ENCODE results near the gene ST13. TPM values are rescaled to one million over a fixed set of nuclear protein-coding genes. Genes with fewer than 3 reads are reported as not detected.
A peak's percentile ranks its signal among the peaks of the same experiment; 100 is the strongest.

The ST13 gene
- total and polyA plus RNA-seq, 9 of the 15 experiments (the other 6 are each of a cell fraction or from before 2014, with no cell fraction given): 53.6 to 311 (median 195) TPM

DNA sequence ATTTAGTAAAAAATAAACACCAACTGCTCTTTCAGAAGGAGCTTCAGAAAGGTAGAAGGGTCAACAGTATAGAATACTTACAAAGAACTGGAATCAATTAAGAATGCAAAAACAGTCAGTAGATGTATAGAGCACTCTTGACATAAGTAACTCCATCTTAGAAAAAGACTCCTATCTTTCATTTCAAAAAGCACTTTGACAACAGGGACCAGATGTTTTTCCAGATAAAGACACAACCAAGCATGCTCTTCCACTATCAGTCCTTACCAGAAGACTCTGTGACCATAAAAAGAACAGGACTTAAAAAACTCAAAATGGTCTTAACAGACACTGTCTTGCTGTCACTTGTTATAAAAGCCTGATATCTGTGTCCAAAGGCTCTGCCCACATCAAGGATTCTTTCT is 42.5 kb downstream of the ST13 start (continued):
- TF ChIP-seq ZNF212 (CRISPR knock-in tag; IDR thresholded peaks at IDR 0.05) (peak; percentile 97), POLR3G (IDR thresholded peaks at IDR 0.05; ENCODE audit: extremely low read depth, insufficient read length, insufficient replicate concordance) (no peak), HEY1 (CRISPR knock-in tag; IDR thresholded peaks at IDR 0.05; ENCODE audit: borderline replicate concordance) (peak; percentile 98), ZC3H4 (CRISPR knock-in tag; IDR thresholded peaks at IDR 0.05; ENCODE audit: borderline replicate concordance) (no peak), JUND (IDR thresholded peaks at IDR 0.05; ENCODE audit: borderline replicate concordance, low read depth, low read length) (peak; percentile 41; the same call in 1 of the 2 replicates), JUND (tag; IDR thresholded peaks at IDR 0.05; ENCODE audit: borderline replicate concordance, low read depth, low read length) (peak; percentile 99), MCM5 (IDR thresholded peaks at IDR 0.05; ENCODE audit: low read depth) (no peak), HDAC3 (IDR thresholded peaks at IDR 0.05; ENCODE audit: borderline replicate concordance, partially characterized antibody) (peak; percentile 84), ZNF707 (CRISPR knock-in tag; conservative IDR thresholded peaks at IDR 0.05) (peak; percentile 96), RBBP5 (IDR thresholded peaks at IDR 0.05; ENCODE audit: borderline replicate concordance, insufficient read depth, low read length, poor library complexity, severe bottlenecking) (no peak), TCF7L2 (IDR thresholded peaks at IDR 0.05; ENCODE audit: low read depth, low read length) (no peak), RBM22 (IDR thresholded peaks at IDR 0.05; ENCODE audit: low read depth, low read length, poor library complexity, severe bottlenecking) (no peak), TAF1 (IDR thresholded peaks at IDR 0.05; ENCODE audit: control insufficient read depth, extremely low read depth, insufficient read depth, low read length, severe bottlenecking) (no peak), ZNF354B (CRISPR knock-in tag; IDR thresholded peaks at IDR 0.05) (peak; percentile 99), ARHGAP35 (IDR thresholded peaks at IDR 0.05; ENCODE audit: partially characterized antibody) (no peak), RCOR1 (IDR thresholded peaks at IDR 0.05; ENCODE audit: borderline replicate concordance in 1 of 2, low read depth in 2 of 2, low read length in 2 of 2) (peak in 1 of 2 experiments; percentile 74; a peak in 2 of 4 replicates)
- TF ChIP-seq, protein P1, sequence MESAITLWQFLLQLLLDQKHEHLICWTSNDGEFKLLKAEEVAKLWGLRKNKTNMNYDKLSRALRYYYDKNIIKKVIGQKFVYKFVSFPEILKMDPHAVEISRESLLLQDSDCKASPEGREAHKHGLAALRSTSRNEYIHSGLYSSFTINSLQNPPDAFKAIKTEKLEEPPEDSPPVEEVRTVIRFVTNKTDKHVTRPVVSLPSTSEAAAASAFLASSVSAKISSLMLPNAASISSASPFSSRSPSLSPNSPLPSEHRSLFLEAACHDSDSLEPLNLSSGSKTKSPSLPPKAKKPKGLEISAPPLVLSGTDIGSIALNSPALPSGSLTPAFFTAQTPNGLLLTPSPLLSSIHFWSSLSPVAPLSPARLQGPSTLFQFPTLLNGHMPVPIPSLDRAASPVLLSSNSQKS (CRISPR knock-in tag; IDR thresholded peaks at IDR 0.05): peak; percentile 98
- TF ChIP-seq, protein P2, sequence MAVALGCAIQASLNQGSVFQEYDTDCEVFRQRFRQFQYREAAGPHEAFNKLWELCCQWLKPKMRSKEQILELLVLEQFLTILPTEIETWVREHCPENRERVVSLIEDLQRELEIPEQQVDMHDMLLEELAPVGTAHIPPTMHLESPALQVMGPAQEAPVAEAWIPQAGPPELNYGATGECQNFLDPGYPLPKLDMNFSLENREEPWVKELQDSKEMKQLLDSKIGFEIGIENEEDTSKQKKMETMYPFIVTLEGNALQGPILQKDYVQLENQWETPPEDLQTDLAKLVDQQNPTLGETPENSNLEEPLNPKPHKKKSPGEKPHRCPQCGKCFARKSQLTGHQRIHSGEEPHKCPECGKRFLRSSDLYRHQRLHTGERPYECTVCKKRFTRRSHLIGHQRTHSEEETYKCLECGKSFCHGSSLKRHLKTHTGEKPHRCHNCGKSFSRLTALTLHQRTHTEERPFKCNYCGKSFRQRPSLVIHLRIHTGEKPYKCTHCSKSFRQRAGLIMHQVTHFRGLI (CRISPR knock-in tag; IDR thresholded peaks at IDR 0.05): peak; percentile 100
- TF ChIP-seq, protein P3, sequence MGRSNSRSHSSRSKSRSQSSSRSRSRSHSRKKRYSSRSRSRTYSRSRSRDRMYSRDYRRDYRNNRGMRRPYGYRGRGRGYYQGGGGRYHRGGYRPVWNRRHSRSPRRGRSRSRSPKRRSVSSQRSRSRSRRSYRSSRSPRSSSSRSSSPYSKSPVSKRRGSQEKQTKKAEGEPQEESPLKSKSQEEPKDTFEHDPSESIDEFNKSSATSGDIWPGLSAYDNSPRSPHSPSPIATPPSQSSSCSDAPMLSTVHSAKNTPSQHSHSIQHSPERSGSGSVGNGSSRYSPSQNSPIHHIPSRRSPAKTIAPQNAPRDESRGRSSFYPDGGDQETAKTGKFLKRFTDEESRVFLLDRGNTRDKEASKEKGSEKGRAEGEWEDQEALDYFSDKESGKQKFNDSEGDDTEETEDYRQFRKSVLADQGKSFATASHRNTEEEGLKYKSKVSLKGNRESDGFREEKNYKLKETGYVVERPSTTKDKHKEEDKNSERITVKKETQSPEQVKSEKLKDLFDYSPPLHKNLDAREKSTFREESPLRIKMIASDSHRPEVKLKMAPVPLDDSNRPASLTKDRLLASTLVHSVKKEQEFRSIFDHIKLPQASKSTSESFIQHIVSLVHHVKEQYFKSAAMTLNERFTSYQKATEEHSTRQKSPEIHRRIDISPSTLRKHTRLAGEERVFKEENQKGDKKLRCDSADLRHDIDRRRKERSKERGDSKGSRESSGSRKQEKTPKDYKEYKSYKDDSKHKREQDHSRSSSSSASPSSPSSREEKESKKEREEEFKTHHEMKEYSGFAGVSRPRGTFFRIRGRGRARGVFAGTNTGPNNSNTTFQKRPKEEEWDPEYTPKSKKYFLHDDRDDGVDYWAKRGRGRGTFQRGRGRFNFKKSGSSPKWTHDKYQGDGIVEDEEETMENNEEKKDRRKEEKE (IDR thresholded peaks at IDR 0.05; ENCODE audit: borderline replicate concordance in 1 of 2, control insufficient read depth in 1 of 2, low read depth in 2 of 2, low read length in 1 of 2): no peak
- TF ChIP-seq, protein P4, sequence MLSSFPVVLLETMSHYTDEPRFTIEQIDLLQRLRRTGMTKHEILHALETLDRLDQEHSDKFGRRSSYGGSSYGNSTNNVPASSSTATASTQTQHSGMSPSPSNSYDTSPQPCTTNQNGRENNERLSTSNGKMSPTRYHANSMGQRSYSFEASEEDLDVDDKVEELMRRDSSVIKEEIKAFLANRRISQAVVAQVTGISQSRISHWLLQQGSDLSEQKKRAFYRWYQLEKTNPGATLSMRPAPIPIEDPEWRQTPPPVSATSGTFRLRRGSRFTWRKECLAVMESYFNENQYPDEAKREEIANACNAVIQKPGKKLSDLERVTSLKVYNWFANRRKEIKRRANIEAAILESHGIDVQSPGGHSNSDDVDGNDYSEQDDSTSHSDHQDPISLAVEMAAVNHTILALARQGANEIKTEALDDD (IDR thresholded peaks at IDR 0.05): no peak; the same call in 1 of the 2 replicates

Data from K562 (cell line).